Activated naive CD4-positive, alpha-beta T cell (primary cell): Measurements from ENCODE around the gene PCSK6.

Experiments
- DNase-seq, 4 experiments: peaks; one replicate each; lab custom pipeline; 2025; lab: John Stamatoyannopoulos, UW

PCSK6 gene

DNA sequence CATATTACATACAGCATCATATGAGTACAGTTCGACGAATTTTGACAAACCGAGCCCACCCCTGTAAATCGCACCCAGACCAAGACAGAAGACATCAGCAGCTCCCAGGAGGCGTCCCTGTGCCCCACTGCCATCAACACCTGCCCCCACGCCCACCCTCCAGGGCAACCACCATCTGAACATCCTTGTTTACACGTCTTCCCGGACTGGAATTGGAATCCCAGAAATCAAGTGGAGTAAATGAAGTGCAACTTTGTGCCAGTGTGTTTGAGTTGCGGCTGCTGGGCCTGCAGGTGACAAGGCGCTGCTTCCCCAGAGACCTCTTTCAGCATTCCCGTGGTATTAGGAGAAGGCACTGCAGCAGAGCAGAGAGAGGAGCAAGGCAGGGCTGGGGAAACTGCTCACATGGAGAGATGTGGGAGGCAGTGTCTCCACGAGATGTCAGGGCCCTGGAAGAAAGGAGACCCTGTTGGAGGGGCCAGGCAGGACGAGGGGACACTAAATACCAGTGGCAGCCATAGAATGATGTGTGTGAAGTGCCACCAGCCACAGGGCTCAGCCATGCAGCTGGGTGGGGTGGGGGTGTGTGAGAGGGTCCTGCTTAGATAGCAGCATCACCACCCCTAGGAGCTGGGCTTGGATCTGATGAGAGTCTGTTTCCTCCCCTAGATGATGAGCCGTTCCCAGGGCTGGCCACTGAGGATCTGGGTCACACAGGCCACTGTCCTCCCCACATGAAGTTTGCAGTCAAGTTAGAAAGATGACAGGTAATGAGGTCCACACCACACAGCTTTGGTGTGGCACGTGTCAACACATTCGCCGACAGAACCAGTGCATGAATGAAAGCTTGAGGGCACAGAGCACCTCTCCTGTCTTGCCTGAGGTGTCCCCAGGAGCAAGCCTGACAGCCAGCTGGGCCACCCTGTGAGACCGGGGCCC, 33.4 kb upstream of the PCSK6 start:
- no peak for DNase-seq

- DNase-seq, result no peak
These were observed 32.6 kb upstream of the PCSK6 start for GRCh38 chr15:101522091-101522490.

- no peak for DNase-seq
These were observed 32.1 kb upstream of the PCSK6 start for GRCh38 chr15:101521591-101521990.

GRCh38 chr15:101521069-101521468, 31.6 kb upstream of the PCSK6 start:
- no peak for DNase-seq

- DNase-seq, result no peak
These were observed 30.9 kb upstream of the PCSK6 start for GRCh38 chr15:101520395-101520794.

GRCh38 chr15:101517504-101517903, 28.0 kb upstream of the PCSK6 start:
- no peak for DNase-seq

- DNase-seq, result no peak
These were observed 24.8 kb upstream of the PCSK6 start for GRCh38 chr15:101514318-101514717.

- no peak for DNase-seq
These were observed 22.2 kb upstream of the PCSK6 start for GRCh38 chr15:101511717-101512116.

DNA sequence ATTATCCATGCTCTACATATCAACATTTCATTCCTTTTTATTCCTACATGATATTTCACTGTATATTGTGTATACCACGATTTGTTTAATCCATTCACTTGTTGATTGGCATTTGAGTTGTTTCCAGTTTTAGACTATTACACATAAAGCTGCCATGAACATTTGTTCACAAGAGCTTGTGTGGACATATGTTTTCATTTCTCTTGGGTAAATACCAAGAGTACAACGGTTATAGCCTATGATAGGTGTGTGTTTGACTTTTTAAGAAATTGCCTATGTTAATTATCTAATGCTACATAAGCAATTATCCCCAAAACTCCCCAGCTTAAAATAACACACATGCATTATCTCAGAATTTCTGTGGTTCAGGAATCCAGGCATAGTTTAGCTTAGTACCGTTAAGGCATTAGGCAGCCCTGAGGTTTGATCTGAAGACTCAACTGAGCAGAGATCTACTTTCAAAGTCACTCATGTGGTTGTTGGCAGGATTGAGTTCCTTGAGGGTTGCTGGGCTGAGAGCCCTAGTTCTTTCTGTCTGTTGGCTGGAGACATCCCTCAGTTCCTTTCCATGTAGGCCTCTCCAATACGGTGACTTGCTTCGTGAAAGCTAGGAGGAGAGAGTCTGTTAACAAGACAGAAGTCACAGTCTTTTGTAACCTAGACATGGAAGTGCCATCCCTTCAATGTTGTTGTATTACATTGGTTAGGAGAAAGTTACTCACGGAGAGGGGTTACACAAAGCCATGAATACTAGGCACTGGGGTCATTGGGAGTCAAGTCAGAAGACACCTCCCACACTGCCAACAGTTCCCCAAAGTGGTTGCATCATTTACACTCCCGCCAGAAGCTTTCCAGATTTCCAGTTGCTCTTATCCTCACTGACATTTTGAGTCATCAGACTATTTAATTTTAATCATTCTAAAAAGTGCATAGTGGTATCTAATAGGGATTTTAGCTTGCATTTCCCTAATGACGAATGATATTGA, 21.0 kb upstream of the PCSK6 start:
- no peak for DNase-seq

GRCh38 chr15:101509279-101509678, 19.8 kb upstream of the PCSK6 start:
- no peak for DNase-seq

DNA sequence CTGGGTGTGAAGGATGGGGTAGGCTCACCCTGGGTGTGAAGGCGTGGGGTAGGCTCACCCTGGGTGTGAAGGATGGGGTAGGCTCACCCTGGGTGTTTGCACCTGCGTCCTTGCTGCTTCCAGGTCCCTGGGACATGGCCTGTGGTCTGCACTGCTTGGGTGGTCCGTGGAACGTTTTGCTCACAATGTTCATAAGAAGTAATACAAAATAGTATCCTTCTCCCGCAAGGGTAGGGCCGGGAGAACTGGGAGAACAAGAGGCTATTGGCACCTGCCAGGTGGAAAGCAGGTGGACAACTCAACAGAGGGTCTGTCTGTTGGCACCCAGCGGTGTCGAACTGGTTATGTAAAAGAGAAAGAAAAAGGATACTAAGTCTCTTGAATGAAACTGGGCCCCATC, 17.0 kb upstream of the PCSK6 start:
- no peak for DNase-seq

DNA sequence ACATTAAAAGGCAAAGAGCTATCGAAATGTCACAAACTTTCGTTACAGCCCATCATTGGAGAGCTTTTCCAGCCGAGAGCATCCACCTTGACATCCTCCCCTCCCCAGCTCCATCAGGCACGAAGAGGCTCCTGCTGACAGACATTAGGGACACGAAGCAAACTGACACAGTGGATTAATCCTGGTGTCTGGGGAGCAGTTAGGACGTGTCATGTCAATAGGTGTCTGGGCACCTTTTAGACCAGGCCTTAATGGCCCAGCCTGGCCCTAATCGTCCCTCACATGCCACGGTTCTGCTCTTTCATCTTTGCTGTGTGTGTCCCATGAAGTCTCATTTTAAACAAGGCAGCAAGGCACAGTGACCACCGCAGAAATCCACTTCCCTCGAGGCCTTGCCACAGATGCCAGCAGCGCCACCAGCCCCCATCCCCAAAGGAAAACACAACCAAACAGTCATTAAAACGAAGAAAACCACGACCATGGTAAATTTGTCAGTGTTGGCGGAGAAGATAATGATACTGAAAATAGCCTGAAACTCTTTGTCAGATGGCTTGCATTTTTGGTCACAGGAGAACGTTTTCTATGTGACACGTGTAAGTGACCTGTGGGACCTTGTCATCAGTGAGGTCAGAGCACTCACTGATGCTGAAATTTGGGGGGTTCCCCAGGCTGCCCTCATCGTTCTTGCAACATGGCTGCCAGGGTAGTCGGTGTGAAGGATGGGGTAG, 16.3 kb upstream of the PCSK6 start:
- no peak for DNase-seq

GRCh38 chr15:101504866-101505609, 15.5 kb upstream of the PCSK6 start:
- DNase-seq, result no peak

DNA sequence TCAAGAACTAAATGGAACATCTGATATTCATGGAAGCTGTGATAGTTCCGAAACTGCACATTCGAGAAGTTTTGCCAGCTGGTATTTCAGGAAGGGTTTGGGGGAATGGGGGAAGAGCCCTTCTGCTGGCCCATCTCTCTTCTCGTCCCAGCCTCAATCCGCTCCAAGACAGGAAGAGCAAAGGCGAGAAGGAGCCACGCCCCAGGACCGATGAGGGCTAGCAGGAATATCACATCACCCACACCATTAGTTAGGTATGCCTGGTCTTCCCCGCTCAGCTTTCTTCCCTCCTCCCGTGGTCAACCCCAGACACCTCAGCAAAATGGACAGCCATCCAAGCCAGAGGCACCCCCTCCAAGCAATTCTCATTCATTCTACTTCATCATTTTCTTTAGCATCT, 14.9 kb upstream of the PCSK6 start:
- no peak for DNase-seq

DNA sequence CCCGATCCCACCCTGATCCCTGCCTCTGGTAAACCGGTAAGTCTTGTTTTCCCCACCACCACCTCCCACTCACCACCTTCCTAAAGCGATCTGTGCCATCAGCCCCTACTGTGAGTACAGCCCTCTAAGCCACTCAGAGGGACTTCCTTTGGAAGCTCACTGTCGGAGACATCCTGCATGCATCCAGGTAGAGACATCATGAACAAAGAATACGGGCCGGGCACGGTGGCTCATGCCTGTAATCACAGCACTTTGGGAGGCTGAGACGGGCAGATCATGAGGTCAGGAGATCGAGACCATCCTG, 13.7 kb upstream of the PCSK6 start:
- DNase-seq, result no peak

- no peak for DNase-seq
These were observed 13.2 kb upstream of the PCSK6 start for GRCh38 chr15:101502572-101503295.

- peak in 3 of 4 experiments; percentile 14 to 28 (median 26) for DNase-seq
These were observed 12.3 kb upstream of the PCSK6 start for GRCh38 chr15:101501703-101502373.

- no peak for DNase-seq
These were observed 11.5 kb upstream of the PCSK6 start for GRCh38 chr15:101500865-101501551.

- no peak for DNase-seq
These were observed 10.6 kb upstream of the PCSK6 start for GRCh38 chr15:101499863-101500713.
